HepG2 (cell line): Measurements from ENCODE around the gene SWSAP1.

Experiments
- EP300 ChIP-seq, 3 experiments: sonication (generic) in 1 of 3; formaldehyde crosslinking in 1 of 3; IDR thresholded peaks; 2 replicates each; pipeline versions ENCODE4 v1.5.1 to v1.6.1; 2011 to 2020; ENCODE audit warnings: low read depth in 2 of 3, low read length in 2 of 3, borderline replicate concordance in 1 of 3, improper control_type of control experiment in 1 of 3, mild to moderate bottlenecking in 1 of 3, missing genetic modification reagents in 1 of 3, moderate library complexity in 1 of 3
- FOXK2 ChIP-seq: fragments of 450-650 bp; IDR thresholded peaks from 2 replicates; pipeline ENCODE4 v1.6.1; 2016
- HNF4G ChIP-seq, 2 experiments: sonication (generic) in 1 of 2; formaldehyde crosslinking in 1 of 2; IDR thresholded peaks; 2 replicates each; pipeline versions ENCODE4 v1.4.0 to v1.6.1; 2011 to 2020; ENCODE audit warnings: borderline replicate concordance in 2 of 2, low read depth in 2 of 2, mild to moderate bottlenecking in 2 of 2, low read length in 1 of 2, missing genetic modification reagents in 1 of 2, moderate library complexity in 1 of 2
- KLF16 ChIP-seq, 2 experiments: sonication (generic) in 1 of 2; formaldehyde crosslinking in 1 of 2; IDR thresholded peaks; 2 replicates each; pipeline versions ENCODE4 v1.6.1 to v1.8.0; 2016 to 2023; ENCODE audit warnings: missing genetic modification reagents in 2 of 2, missing compliant biosample characterization in 1 of 2
- RAD51 ChIP-seq: fragments of 450-650 bp; IDR thresholded peaks from 2 replicates; pipeline ENCODE4 v1.6.1; 2016; ENCODE audit warnings: borderline replicate concordance
- RORA ChIP-seq: sonication (generic); formaldehyde crosslinking; IDR thresholded peaks from 2 replicates; pipeline ENCODE4 v1.5.0; 2020; ENCODE audit warnings: mild to moderate bottlenecking, missing genetic modification reagents, moderate library complexity
- SMC3 ChIP-seq: IDR thresholded peaks from 2 replicates; pipeline ENCODE4 v1.6.1; 2011; ENCODE audit warnings: low read length, improper control_type of control experiment
- ZNF317 ChIP-seq: sonication (generic); formaldehyde crosslinking; IDR thresholded peaks from 2 replicates; pipeline ENCODE4 v1.5.0; 2020; ENCODE audit warnings: mild to moderate bottlenecking, missing genetic modification reagents
- ZSCAN21 ChIP-seq: sonication (generic); formaldehyde crosslinking; IDR thresholded peaks from 2 replicates; pipeline ENCODE4 v1.8.0; 2022; ENCODE audit warnings: mild to moderate bottlenecking, missing genetic modification reagents, moderate library complexity, borderline replicate concordance
- TF ChIP-seq, protein P1 (sequence below): sonication (generic); formaldehyde crosslinking; IDR thresholded peaks from 2 replicates; pipeline ENCODE4 v1.5.0; 2020; ENCODE audit warnings: mild to moderate bottlenecking, missing genetic modification reagents, moderate library complexity

DNA sequence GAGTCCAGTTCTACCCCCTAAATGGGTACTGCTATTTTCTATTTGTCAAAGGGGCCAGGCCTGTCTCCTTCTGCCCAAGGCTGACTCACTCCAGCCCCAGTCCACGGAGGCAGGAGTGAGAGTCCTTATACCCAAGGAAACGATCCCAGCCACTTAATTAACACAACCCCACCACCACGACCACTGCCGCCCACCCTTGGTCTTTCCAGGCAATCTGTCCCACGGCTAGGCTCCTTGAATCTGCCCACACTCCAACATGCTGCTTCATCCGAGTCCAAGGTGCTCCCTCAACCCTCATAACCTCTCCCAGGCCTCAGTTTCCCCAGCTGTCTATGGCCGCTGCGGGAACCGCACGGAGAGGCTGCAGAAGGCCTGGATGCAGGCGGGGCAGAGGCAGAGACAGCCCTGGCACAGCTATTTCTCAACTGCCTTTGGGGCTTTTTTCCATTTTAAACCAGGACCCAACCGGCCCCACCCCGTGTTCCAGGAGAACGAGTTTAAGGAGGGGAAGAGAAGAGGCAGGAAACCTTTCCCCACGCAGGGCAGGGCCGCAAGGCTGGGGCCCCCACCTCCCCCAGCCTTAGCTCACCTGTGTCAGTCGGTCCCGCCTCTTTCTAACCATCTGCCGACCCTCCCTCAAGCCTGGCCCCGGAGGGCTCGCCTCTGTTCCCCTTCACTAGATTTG lies 35.8 kb upstream of the SWSAP1 start:
- TF ChIP-seq HNF4G (IDR thresholded peaks at IDR 0.05; ENCODE audit: borderline replicate concordance, low read depth, low read length), result no peak
- TF ChIP-seq HNF4G (CRISPR knock-in tag; IDR thresholded peaks at IDR 0.05; ENCODE audit: borderline replicate concordance, low read depth), result no peak
- TF ChIP-seq RORA (CRISPR knock-in tag), result no peak
- TF ChIP-seq KLF16 (CRISPR knock-in tag; IDR thresholded peaks at IDR 0.05), result no peak
- TF ChIP-seq FOXK2, result no peak
- no peak for TF ChIP-seq SMC3
- TF ChIP-seq RAD51, result no peak
- TF ChIP-seq, protein P1, sequence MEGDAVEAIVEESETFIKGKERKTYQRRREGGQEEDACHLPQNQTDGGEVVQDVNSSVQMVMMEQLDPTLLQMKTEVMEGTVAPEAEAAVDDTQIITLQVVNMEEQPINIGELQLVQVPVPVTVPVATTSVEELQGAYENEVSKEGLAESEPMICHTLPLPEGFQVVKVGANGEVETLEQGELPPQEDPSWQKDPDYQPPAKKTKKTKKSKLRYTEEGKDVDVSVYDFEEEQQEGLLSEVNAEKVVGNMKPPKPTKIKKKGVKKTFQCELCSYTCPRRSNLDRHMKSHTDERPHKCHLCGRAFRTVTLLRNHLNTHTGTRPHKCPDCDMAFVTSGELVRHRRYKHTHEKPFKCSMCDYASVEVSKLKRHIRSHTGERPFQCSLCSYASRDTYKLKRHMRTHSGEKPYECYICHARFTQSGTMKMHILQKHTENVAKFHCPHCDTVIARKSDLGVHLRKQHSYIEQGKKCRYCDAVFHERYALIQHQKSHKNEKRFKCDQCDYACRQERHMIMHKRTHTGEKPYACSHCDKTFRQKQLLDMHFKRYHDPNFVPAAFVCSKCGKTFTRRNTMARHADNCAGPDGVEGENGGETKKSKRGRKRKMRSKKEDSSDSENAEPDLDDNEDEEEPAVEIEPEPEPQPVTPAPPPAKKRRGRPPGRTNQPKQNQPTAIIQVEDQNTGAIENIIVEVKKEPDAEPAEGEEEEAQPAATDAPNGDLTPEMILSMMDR (CRISPR knock-in tag), result no peak
- no peak for TF ChIP-seq ZNF317
- TF ChIP-seq ZSCAN21 (CRISPR knock-in tag), result no peak
- TF ChIP-seq EP300 (IDR thresholded peaks at IDR 0.05; ENCODE audit: low read depth in 2 of 2, low read length in 2 of 2), result no peak
- no peak for TF ChIP-seq EP300 (CRISPR knock-in tag; IDR thresholded peaks at IDR 0.05; ENCODE audit: borderline replicate concordance)
